Prostate gland (tissue), 2 donors: ENCODE measurements around the gene CSMD2.

ENCODE experiments used
- POLR2A ChIP-seq: fragments of 450-650 bp; IDR thresholded peaks from one replicate; pipeline ENCODE4 v1.6.1; 2016; ENCODE audit warnings: antibody characterized with exemption, mild to moderate bottlenecking
- TF ChIP-seq, protein P1 (sequence below), 4 experiments: fragments of 200-600 bp in 2 of 4; fragments of 450-650 bp in 2 of 4; sonication (generic) in 2 of 4; IDR thresholded peaks; 1 replicate in 3 of 4; 2 replicates in 1 of 4; pipeline ENCODE4 v1.5.1; 2016 to 2019; ENCODE audit warnings: antibody characterized with exemption in 4 of 4, mild to moderate bottlenecking in 2 of 4, moderate library complexity in 2 of 4

DNA sequence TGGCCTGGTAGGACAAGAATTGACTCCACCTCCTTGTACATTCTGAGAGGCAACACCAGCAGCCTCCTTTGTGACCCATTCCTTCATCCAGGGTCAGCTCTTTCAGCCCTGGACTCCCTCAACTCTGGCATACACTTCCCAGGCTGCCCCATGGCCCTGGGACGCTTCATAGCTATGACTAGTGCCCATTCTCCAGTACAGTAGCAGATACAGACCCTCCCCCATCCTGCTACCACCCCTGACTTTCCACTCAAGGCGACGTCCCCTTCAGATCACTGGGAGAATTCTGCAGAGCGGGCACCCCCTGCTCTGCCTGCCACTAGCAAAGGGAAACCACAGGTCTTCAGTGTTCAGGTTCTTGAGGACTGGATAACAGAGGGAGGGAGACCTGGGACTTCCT, 400.9 kb downstream of the CSMD2 start:
- TF ChIP-seq, protein P1, sequence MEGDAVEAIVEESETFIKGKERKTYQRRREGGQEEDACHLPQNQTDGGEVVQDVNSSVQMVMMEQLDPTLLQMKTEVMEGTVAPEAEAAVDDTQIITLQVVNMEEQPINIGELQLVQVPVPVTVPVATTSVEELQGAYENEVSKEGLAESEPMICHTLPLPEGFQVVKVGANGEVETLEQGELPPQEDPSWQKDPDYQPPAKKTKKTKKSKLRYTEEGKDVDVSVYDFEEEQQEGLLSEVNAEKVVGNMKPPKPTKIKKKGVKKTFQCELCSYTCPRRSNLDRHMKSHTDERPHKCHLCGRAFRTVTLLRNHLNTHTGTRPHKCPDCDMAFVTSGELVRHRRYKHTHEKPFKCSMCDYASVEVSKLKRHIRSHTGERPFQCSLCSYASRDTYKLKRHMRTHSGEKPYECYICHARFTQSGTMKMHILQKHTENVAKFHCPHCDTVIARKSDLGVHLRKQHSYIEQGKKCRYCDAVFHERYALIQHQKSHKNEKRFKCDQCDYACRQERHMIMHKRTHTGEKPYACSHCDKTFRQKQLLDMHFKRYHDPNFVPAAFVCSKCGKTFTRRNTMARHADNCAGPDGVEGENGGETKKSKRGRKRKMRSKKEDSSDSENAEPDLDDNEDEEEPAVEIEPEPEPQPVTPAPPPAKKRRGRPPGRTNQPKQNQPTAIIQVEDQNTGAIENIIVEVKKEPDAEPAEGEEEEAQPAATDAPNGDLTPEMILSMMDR (IDR thresholded peaks at IDR 0.05) = no peak
- TF ChIP-seq POLR2A = no peak
